HCT116 (cell line): Measurements from ENCODE around the gene C4orf54. TPM values are rescaled to one million over a fixed set of nuclear protein-coding genes. Genes with fewer than 3 reads are reported as not detected.

Source experiments
- ATAC-seq: fragments of 200-7000 bp; cut with Tn5 transposase; 2 replicates; pipeline ENCODE4 v1.9.1; 2020; ENCODE audit warnings: mild to moderate bottlenecking, moderate library complexity
- BruUV-seq: library from RNA; stranded (reverse); fragments of 400-500 nt; replicated peaks from 2 replicates; lab custom pipeline; 2021; lab: Mats Ljungman, UMichigan
- CTCF ChIA-PET: fragments of 300-600 bp; sonication (Branson Sonifier 250); formaldehyde crosslinking; loops from one replicate; lab custom pipeline; 2021; ENCODE audit warnings: antibody characterized with exemption; lab: Charles Lee
- POLR2A ChIA-PET: fragments of 300-600, 350-600 bp; sonication (Branson Sonifier 250); formaldehyde crosslinking; loops from one replicate; lab custom pipeline; 2021; ENCODE audit warnings: antibody characterized with exemption; lab: Charles Lee
- RAD21 ChIA-PET, 2 experiments: fragments of 300-600 bp; sonication (Branson Sonifier 250); formaldehyde crosslinking; loops; one replicate each; lab custom pipeline; 2023; ENCODE audit warnings: low total read pairs in 2 of 2; ENCODE audit not compliant: uncharacterized antibody in 2 of 2, unreplicated experiment in 2 of 2, low non-redundant PET in 1 of 2; lab: Charles Lee
- DNase-seq: peaks from one replicate; pipeline ENCODE4 v3.0.0-alpha.2; 2010; ENCODE audit warnings: low read depth, low spot score
- H2AFZ ChIP-seq: fragments of 200-600 bp; shearing (Covaris generic), sonication (generic); 2 replicates; pipeline ENCODE4 v1.6.1; 2017; ENCODE audit warnings: low read depth, mixed run types, mixed read lengths, antibody characterized with exemption, low read length; ENCODE audit not compliant: poor library complexity, severe bottlenecking
- H3K27ac ChIP-seq: 2 replicates; pipeline ENCODE4 v1.5.1; 2012; ENCODE audit warnings: low read depth, low read length
- H3K27me3 ChIP-seq: fragments of 200-600 bp; sonication (generic); 2 replicates; pipeline ENCODE4 v1.6.1; 2016; ENCODE audit warnings: mixed run types, low read length, mixed read lengths; ENCODE audit not compliant: insufficient read depth
- H3K36me3 ChIP-seq, 2 experiments: fragments of 200-500 bp in 1 of 2; fragments of 200-600 bp in 1 of 2; sonication (Bioruptor generic) in 1 of 2; sonication (generic) in 1 of 2; 2 replicates each; pipeline versions ENCODE4 v1.5.1 to v1.6.1; 2014 to 2016; ENCODE audit warnings: low read length in 2 of 2, inconsistent platforms in 1 of 2, mixed read lengths in 1 of 2, mixed run types in 1 of 2; ENCODE audit not compliant: insufficient read depth in 2 of 2, control insufficient read depth in 1 of 2
- H3K4me1 ChIP-seq, 2 experiments: fragments of 200-600 bp in 1 of 2; sonication (generic) in 1 of 2; 2 replicates each; pipeline versions ENCODE4 v1.5.1 to v1.6.1; 2012 to 2017; ENCODE audit warnings: low read length in 2 of 2, inconsistent platforms in 1 of 2, mild to moderate bottlenecking in 1 of 2, mixed read lengths in 1 of 2, mixed run types in 1 of 2, moderate library complexity in 1 of 2; ENCODE audit not compliant: insufficient read depth in 2 of 2, control insufficient read depth in 1 of 2
- H3K4me2 ChIP-seq: fragments of 200-600 bp; sonication (generic); 2 replicates; pipeline ENCODE4 v1.6.1; 2017; ENCODE audit warnings: mixed run types, low read length, mixed read lengths
- H3K4me3 ChIP-seq, 2 experiments: fragments of 200-600 bp in 1 of 2; sonication (generic) in 1 of 2; replicated peaks in 1 of 2; 2 replicates each; pipeline ENCODE4 v1.5.1; 2011 to 2016; ENCODE audit warnings: low read length in 2 of 2, control low read depth in 1 of 2, low read depth in 1 of 2, mild to moderate bottlenecking in 1 of 2, mixed read lengths in 1 of 2, mixed run types in 1 of 2
- H3K79me2 ChIP-seq: fragments of 200-600 bp; sonication (generic); 2 replicates; pipeline ENCODE4 v1.6.1; 2017; ENCODE audit warnings: mild to moderate bottlenecking, mixed run types, low read length, moderate library complexity, mixed read lengths; ENCODE audit not compliant: insufficient read depth
- H3K9ac ChIP-seq: fragments of 200-600 bp; sonication (generic); 2 replicates; pipeline ENCODE4 v1.6.1; 2016; ENCODE audit warnings: low read length, mixed read lengths
- H3K9me2 ChIP-seq: fragments of 200-600 bp; sonication (generic), shearing (Covaris generic); 2 replicates; pipeline ENCODE4 v1.6.1; 2017; ENCODE audit warnings: mixed run types, mild to moderate bottlenecking, moderate library complexity; ENCODE audit not compliant: insufficient read depth
- H3K9me3 ChIP-seq, 2 experiments: fragments of 200-500 bp in 1 of 2; fragments of 200-600 bp in 1 of 2; sonication (Bioruptor generic) in 1 of 2; sonication (generic) in 1 of 2; 2 replicates each; pipeline ENCODE4 v1.6.1; 2014 to 2017; ENCODE audit warnings: low read length in 2 of 2, mixed read lengths in 2 of 2, inconsistent platforms in 1 of 2, low read depth in 1 of 2, mild to moderate bottlenecking in 1 of 2, mixed run types in 1 of 2, moderate library complexity in 1 of 2; ENCODE audit not compliant: control insufficient read depth in 1 of 2, insufficient read depth in 1 of 2
- H4K20me1 ChIP-seq: fragments of 200-600 bp; sonication (generic), shearing (Covaris generic); 2 replicates; pipeline ENCODE4 v1.6.1; 2017; ENCODE audit warnings: mixed run types, mild to moderate bottlenecking, moderate library complexity; ENCODE audit not compliant: insufficient read depth
- ATF3 ChIP-seq: IDR thresholded peaks from 2 replicates; pipeline ENCODE4 v1.6.1; 2012
- CBX3 ChIP-seq: IDR thresholded peaks from 2 replicates; pipeline ENCODE4 v1.6.1; 2012; ENCODE audit warnings: low read depth
- CEBPB ChIP-seq: IDR thresholded peaks from 2 replicates; pipeline ENCODE4 v1.6.1; 2012; ENCODE audit warnings: low read depth
- CTCF ChIP-seq, 3 experiments: fragments of 200-600 bp in 1 of 3; sonication (generic) in 1 of 3; IDR thresholded peaks in 2 of 3; conservative IDR thresholded peaks in 1 of 3; 2 replicates each; pipeline ENCODE4 v1.5.1; 2012 to 2017; ENCODE audit warnings: low read depth in 2 of 3, low read length in 2 of 3, antibody characterized with exemption in 1 of 3, borderline replicate concordance in 1 of 3, control low read depth in 1 of 3, mild to moderate bottlenecking in 1 of 3, mixed read lengths in 1 of 3, mixed run types in 1 of 3, moderate library complexity in 1 of 3; ENCODE audit not compliant: insufficient read depth in 1 of 3
- EGR1 ChIP-seq: IDR thresholded peaks from 2 replicates; pipeline ENCODE4 v1.6.1; 2012; ENCODE audit warnings: low read depth
- ELF1 ChIP-seq: IDR thresholded peaks from 2 replicates; pipeline ENCODE4 v1.6.1; 2012; ENCODE audit warnings: low read depth, borderline replicate concordance
- EZH2 ChIP-seq: fragments of 200-600 bp; sonication (generic); IDR thresholded peaks from 2 replicates; pipeline ENCODE4 v1.6.1; 2017; ENCODE audit warnings: antibody characterized with exemption, mixed run types
- EZH2phosphoT487 ChIP-seq: fragments of 200-600 bp; IDR thresholded peaks from 2 replicates; pipeline ENCODE4 v1.6.1; 2018; ENCODE audit warnings: antibody characterized with exemption, borderline replicate concordance
- JUND ChIP-seq: IDR thresholded peaks from 2 replicates; pipeline ENCODE4 v1.6.1; 2012
- POLR2AphosphoS5 ChIP-seq: IDR thresholded peaks from 2 replicates; pipeline ENCODE4 v1.6.1; 2011; ENCODE audit warnings: mild to moderate bottlenecking, low read depth, low read length, moderate library complexity
- RAD21 ChIP-seq: IDR thresholded peaks from 2 replicates; pipeline ENCODE4 v1.6.1; 2012; ENCODE audit warnings: low read depth, mild to moderate bottlenecking
- SIN3A ChIP-seq: IDR thresholded peaks from 2 replicates; pipeline ENCODE4 v1.6.1; 2012; ENCODE audit warnings: low read depth
- SP1 ChIP-seq: IDR thresholded peaks from 2 replicates; pipeline ENCODE4 v1.6.1; 2012; ENCODE audit warnings: low read depth
- SRF ChIP-seq: IDR thresholded peaks from 2 replicates; pipeline ENCODE4 v1.6.1; 2012; ENCODE audit warnings: low read depth
- TCF7L2 ChIP-seq: IDR thresholded peaks from 2 replicates; pipeline ENCODE4 v1.7.0; 2011; ENCODE audit warnings: borderline replicate concordance, inconsistent platforms; ENCODE audit not compliant: insufficient read depth, insufficient read length; ENCODE audit errors: extremely low read depth
- ZBTB33 ChIP-seq: IDR thresholded peaks from 2 replicates; pipeline ENCODE4 v1.6.1; 2011; ENCODE audit warnings: mild to moderate bottlenecking, low read length, moderate library complexity; ENCODE audit not compliant: insufficient replicate concordance; ENCODE audit errors: extremely low read depth
- ZFX ChIP-seq: fragments of 450-650 bp; IDR thresholded peaks from 2 replicates; pipeline ENCODE4 v1.6.1; 2017
- ZNF274 ChIP-seq: fragments of 200-500 bp; sonication (Bioruptor generic); IDR thresholded peaks from 2 replicates; pipeline ENCODE4 v1.6.1; 2014; ENCODE audit warnings: mild to moderate bottlenecking, low read depth, low read length, inconsistent platforms
- intact Hi-C: fragments of 100-400 bp; cut with micrococcal nuclease; formaldehyde crosslinking; loops from 2 replicates; pipeline ENCODE4 v1.10.0; 2022
- total RNA-seq: library from RNA; stranded (reverse); gene quantifications from one replicate; pipeline ENCODE4 v1.2.1, GENCODE V29; 2021; ENCODE audit not compliant: unreplicated experiment
- TF ChIP-seq, protein P1 (sequence below): IDR thresholded peaks from 2 replicates; pipeline ENCODE4 v1.6.1; 2012; ENCODE audit warnings: low read depth

Gene C4orf54
- total RNA-seq, 1 experiment from 2014 or later: not detected

- ChIA-PET CTCF (no interaction called here), RAD21 (no interaction called here), POLR2A (no interaction called here)
- TF ChIP-seq, protein P1, sequence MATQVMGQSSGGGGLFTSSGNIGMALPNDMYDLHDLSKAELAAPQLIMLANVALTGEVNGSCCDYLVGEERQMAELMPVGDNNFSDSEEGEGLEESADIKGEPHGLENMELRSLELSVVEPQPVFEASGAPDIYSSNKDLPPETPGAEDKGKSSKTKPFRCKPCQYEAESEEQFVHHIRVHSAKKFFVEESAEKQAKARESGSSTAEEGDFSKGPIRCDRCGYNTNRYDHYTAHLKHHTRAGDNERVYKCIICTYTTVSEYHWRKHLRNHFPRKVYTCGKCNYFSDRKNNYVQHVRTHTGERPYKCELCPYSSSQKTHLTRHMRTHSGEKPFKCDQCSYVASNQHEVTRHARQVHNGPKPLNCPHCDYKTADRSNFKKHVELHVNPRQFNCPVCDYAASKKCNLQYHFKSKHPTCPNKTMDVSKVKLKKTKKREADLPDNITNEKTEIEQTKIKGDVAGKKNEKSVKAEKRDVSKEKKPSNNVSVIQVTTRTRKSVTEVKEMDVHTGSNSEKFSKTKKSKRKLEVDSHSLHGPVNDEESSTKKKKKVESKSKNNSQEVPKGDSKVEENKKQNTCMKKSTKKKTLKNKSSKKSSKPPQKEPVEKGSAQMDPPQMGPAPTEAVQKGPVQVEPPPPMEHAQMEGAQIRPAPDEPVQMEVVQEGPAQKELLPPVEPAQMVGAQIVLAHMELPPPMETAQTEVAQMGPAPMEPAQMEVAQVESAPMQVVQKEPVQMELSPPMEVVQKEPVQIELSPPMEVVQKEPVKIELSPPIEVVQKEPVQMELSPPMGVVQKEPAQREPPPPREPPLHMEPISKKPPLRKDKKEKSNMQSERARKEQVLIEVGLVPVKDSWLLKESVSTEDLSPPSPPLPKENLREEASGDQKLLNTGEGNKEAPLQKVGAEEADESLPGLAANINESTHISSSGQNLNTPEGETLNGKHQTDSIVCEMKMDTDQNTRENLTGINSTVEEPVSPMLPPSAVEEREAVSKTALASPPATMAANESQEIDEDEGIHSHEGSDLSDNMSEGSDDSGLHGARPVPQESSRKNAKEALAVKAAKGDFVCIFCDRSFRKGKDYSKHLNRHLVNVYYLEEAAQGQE: no peak
- TF ChIP-seq TCF7L2 (no peak), EGR1 (no peak), JUND (no peak), SP1 (no peak), ZBTB33 (no peak), ZNF274 (no peak), POLR2AphosphoS5 (no peak), ELF1 (no peak), EZH2phosphoT487 (no peak), CBX3 (no peak), SRF (no peak), ATF3 (no peak), CEBPB (no peak), SIN3A (no peak), ZFX (no peak), EZH2 (no peak), CTCF (IDR thresholded peaks at IDR 0.05 in 2 of 3, conservative IDR thresholded peaks at IDR 0.05 in 1 of 3; ENCODE audit: borderline replicate concordance in 1 of 3, insufficient read depth in 1 of 3, low read depth in 2 of 3, low read length in 2 of 3) (no peak), RAD21 (no peak)
- Histone ChIP-seq H3K36me3 (no peaks in the 10 kb centered on the region), H3K79me2 (no peaks in the 10 kb centered on the region), H3K4me2 (no peak overlapping the region), H3K4me3 (no peak overlapping the region), H3K27me3 (no peaks in the 10 kb centered on the region), H3K9me2 (no peaks in the 10 kb centered on the region), H3K27ac (no peak overlapping the region), H4K20me1 (no peaks in the 10 kb centered on the region), H2AFZ (no peak overlapping the region), H3K9ac (no peak overlapping the region), H3K9me3 (no peaks in the 10 kb centered on the region), H3K4me1 (no peaks in the 10 kb centered on the region)
- BruUV-seq: no TSS peak
- DNase-seq (no peak), ATAC-seq (no peak)
- intact Hi-C loops: no loop called here
Observed at GRCh38 chr4:99645036-99645435, 12.6 kb downstream of the C4orf54 start.
